ENCODE measurements around the gene SHISAL1. TPM values are rescaled to one million over a fixed set of nuclear protein-coding genes. Genes with fewer than 3 reads are reported as not detected.

The SHISAL1 gene
- total RNA-seq, 1 experiment from 2014 or later, result not detected

- CTCF ChIA-PET, result no interaction called here
- Histone ChIP-seq H3K27me3 (replicated peaks; ENCODE audit: control insufficient read depth, insufficient read depth, low read length) (no peaks in the 10 kb centered on the region; the same call in 1 of the 2 replicates), H3K36me3 (ENCODE audit: control insufficient read depth, insufficient read depth, low read length) (no peaks in the 10 kb centered on the region), H3K9me3 (no peaks in the 10 kb centered on the region), H3K4me1 (no peaks in the 10 kb centered on the region), H3K4me3 (ENCODE audit: low read depth, low read length) (no peak overlapping the region)
- TF ChIP-seq CTCF (IDR thresholded peaks at IDR 0.05; ENCODE audit: insufficient read depth in 1 of 2, low read depth in 1 of 2, low read length in 1 of 2, severe bottlenecking in 1 of 2, unreplicated experiment in 1 of 2), result no peak
- H3K36me3 Mint-ChIP-seq (ENCODE audit: insufficient read depth, unreplicated experiment), result peaks cover 8% of the 10 kb centered on the region
- no peak overlapping the region for H3K27ac Mint-ChIP-seq (ENCODE audit: unreplicated experiment)
- POLR2A ChIA-PET, result no interaction called here
- intact Hi-C loops (cut with micrococcal nuclease; ENCODE audit: unreplicated experiment), result no loop called here
- H3K4me3 Mint-ChIP-seq (ENCODE audit: unreplicated experiment), result no peak overlapping the region
- no peaks in the 10 kb centered on the region for H3K9me3 Mint-ChIP-seq (ENCODE audit: unreplicated experiment)
- BruUV-seq (replicated peaks), result no TSS peak
- no peaks in the 10 kb centered on the region for H3K4me1 Mint-ChIP-seq (ENCODE audit: low read depth, unreplicated experiment)
- H3K27me3 Mint-ChIP-seq (ENCODE audit: insufficient read depth, unreplicated experiment), result peaks cover 21% of the 10 kb centered on the region
- DNase-seq, result no peak
These were observed 26.1 kb downstream of the SHISAL1 start for GRCh38 chr22:44286646-44287045.

GRCh38 chr22:44284711-44285110 is 28.0 kb downstream of the SHISAL1 start:
- Mint-ChIP-seq H3K27me3 (ENCODE audit: insufficient read depth, unreplicated experiment) (peaks cover 30% of the 10 kb centered on the region), H3K4me3 (ENCODE audit: unreplicated experiment) (no peak overlapping the region), H3K9me3 (ENCODE audit: unreplicated experiment) (no peaks in the 10 kb centered on the region), H3K27ac (ENCODE audit: unreplicated experiment) (no peak overlapping the region), H3K36me3 (ENCODE audit: insufficient read depth, unreplicated experiment) (peaks cover 5% of the 10 kb centered on the region), H3K4me1 (ENCODE audit: low read depth, unreplicated experiment) (no peaks in the 10 kb centered on the region)
- Histone ChIP-seq H3K4me3 (ENCODE audit: low read depth, low read length) (no peak overlapping the region), H3K36me3 (ENCODE audit: control insufficient read depth, insufficient read depth, low read length) (no peaks in the 10 kb centered on the region), H3K9me3 (no peaks in the 10 kb centered on the region), H3K27me3 (replicated peaks; ENCODE audit: control insufficient read depth, insufficient read depth, low read length) (no peaks in the 10 kb centered on the region; the same call in 1 of the 2 replicates), H3K4me1 (no peaks in the 10 kb centered on the region)
- ChIA-PET POLR2A (no interaction called here), CTCF (no interaction called here)
- no peak for DNase-seq
- TF ChIP-seq CTCF (IDR thresholded peaks at IDR 0.05; ENCODE audit: insufficient read depth in 1 of 2, low read depth in 1 of 2, low read length in 1 of 2, severe bottlenecking in 1 of 2, unreplicated experiment in 1 of 2), result no peak
- intact Hi-C loops (cut with micrococcal nuclease; ENCODE audit: unreplicated experiment), result no loop called here
- no TSS peak for BruUV-seq (replicated peaks)

- DNase-seq, result no peak
- Mint-ChIP-seq H3K27ac (ENCODE audit: unreplicated experiment) (no peak overlapping the region), H3K27me3 (ENCODE audit: insufficient read depth, unreplicated experiment) (peaks cover 36% of the 10 kb centered on the region), H3K36me3 (ENCODE audit: insufficient read depth, unreplicated experiment) (peaks cover 4% of the 10 kb centered on the region), H3K4me3 (ENCODE audit: unreplicated experiment) (no peak overlapping the region), H3K9me3 (ENCODE audit: unreplicated experiment) (no peaks in the 10 kb centered on the region), H3K4me1 (ENCODE audit: low read depth, unreplicated experiment) (no peaks in the 10 kb centered on the region)
- CTCF ChIA-PET, result interaction anchor here (0.6 kb wide), 1 partner anchor 547 kb away, joined by 3 read pairs; no protein-coding TSS in a partner anchor
- no peaks in the 10 kb centered on the region for H3K9me3 ChIP-seq
- no peaks in the 10 kb centered on the region; the same call in none of the 2 replicates for H3K27me3 ChIP-seq (replicated peaks; ENCODE audit: control insufficient read depth, insufficient read depth, low read length)
- POLR2A ChIA-PET, result no interaction called here
- H3K36me3 ChIP-seq (ENCODE audit: control insufficient read depth, insufficient read depth, low read length), result no peaks in the 10 kb centered on the region
- intact Hi-C loops (cut with micrococcal nuclease; ENCODE audit: unreplicated experiment), result no loop called here
- BruUV-seq (replicated peaks), result no TSS peak
- no peak overlapping the region for H3K4me3 ChIP-seq (ENCODE audit: low read depth, low read length)
- no peak for TF ChIP-seq CTCF (IDR thresholded peaks at IDR 0.05; ENCODE audit: insufficient read depth in 1 of 2, low read depth in 1 of 2, low read length in 1 of 2, severe bottlenecking in 1 of 2, unreplicated experiment in 1 of 2)
- H3K4me1 ChIP-seq, result no peaks in the 10 kb centered on the region
These were observed 30.7 kb downstream of the SHISAL1 start for GRCh38 chr22:44281768-44282637.

Measured in Caco-2 (cell line).